ENCODE results near the gene SLC35F5.

The SLC35F5 gene

GRCh38 chr2:113723411-113723810, 33.0 kb downstream of the SLC35F5 start:
- Histone ChIP-seq H3K4me3 (ENCODE audit: insufficient read length, low read depth) (no peak overlapping the region), H3K9ac (ENCODE audit: insufficient read length, low read depth) (no peak overlapping the region), H3K36me3 (ENCODE audit: insufficient read depth, insufficient read length, low read length) (peaks cover 52% of the 10 kb centered on the region), H3K4me1 (ENCODE audit: insufficient read depth, insufficient read length) (no peaks in the 10 kb centered on the region), H3K27me3 (ENCODE audit: insufficient read depth, insufficient read length) (no peaks in the 10 kb centered on the region), H3K9me3 (ENCODE audit: insufficient read depth, low read length) (no peaks in the 10 kb centered on the region)
- no peak for DNase-seq (ENCODE audit: low read depth, low spot score)
- TF ChIP-seq ZNF274 (IDR thresholded peaks at IDR 0.05; ENCODE audit: low read depth, low read length) = no peak
- TF ChIP-seq SUZ12 (IDR thresholded peaks at IDR 0.05; ENCODE audit: extremely low read depth, insufficient read depth, insufficient read length) = no peak
- no peak for TF ChIP-seq YY1 (IDR thresholded peaks at IDR 0.05; ENCODE audit: insufficient read depth, insufficient read length)

GRCh38 chr2:113720167-113720566, 36.3 kb downstream of the SLC35F5 start:
- no peak overlapping the region for H3K9ac ChIP-seq (ENCODE audit: insufficient read length, low read depth)
- H3K9me3 ChIP-seq (ENCODE audit: insufficient read depth, low read length) = no peaks in the 10 kb centered on the region
- H3K4me1 ChIP-seq (ENCODE audit: insufficient read depth, insufficient read length) = no peaks in the 10 kb centered on the region
- DNase-seq (ENCODE audit: low read depth, low spot score) = no peak
- peaks cover 60% of the 10 kb centered on the region for H3K36me3 ChIP-seq (ENCODE audit: insufficient read depth, insufficient read length, low read length)
- no peaks in the 10 kb centered on the region for H3K27me3 ChIP-seq (ENCODE audit: insufficient read depth, insufficient read length)
- TF ChIP-seq YY1 (IDR thresholded peaks at IDR 0.05; ENCODE audit: insufficient read depth, insufficient read length) = no peak
- no peak for TF ChIP-seq SUZ12 (IDR thresholded peaks at IDR 0.05; ENCODE audit: extremely low read depth, insufficient read depth, insufficient read length)
- TF ChIP-seq ZNF274 (IDR thresholded peaks at IDR 0.05; ENCODE audit: low read depth, low read length) = no peak
- H3K4me3 ChIP-seq (ENCODE audit: insufficient read length, low read depth) = no peak overlapping the region

GRCh38 chr2:113716291-113716690, 40.2 kb downstream of the SLC35F5 start:
- H3K4me3 ChIP-seq (ENCODE audit: insufficient read length, low read depth) = no peak overlapping the region
- H3K4me1 ChIP-seq (ENCODE audit: insufficient read depth, insufficient read length) = no peaks in the 10 kb centered on the region
- DNase-seq (ENCODE audit: low read depth, low spot score) = no peak
- H3K27me3 ChIP-seq (ENCODE audit: insufficient read depth, insufficient read length) = no peaks in the 10 kb centered on the region
- no peaks in the 10 kb centered on the region for H3K9me3 ChIP-seq (ENCODE audit: insufficient read depth, low read length)
- H3K36me3 ChIP-seq (ENCODE audit: insufficient read depth, insufficient read length, low read length) = peaks cover 55% of the 10 kb centered on the region
- no peak overlapping the region for H3K9ac ChIP-seq (ENCODE audit: insufficient read length, low read depth)
- TF ChIP-seq SUZ12 (IDR thresholded peaks at IDR 0.05; ENCODE audit: extremely low read depth, insufficient read depth, insufficient read length) = no peak
- no peak for TF ChIP-seq ZNF274 (IDR thresholded peaks at IDR 0.05; ENCODE audit: low read depth, low read length)
- TF ChIP-seq YY1 (IDR thresholded peaks at IDR 0.05; ENCODE audit: insufficient read depth, insufficient read length) = no peak

GRCh38 chr2:113712941-113713340, 43.5 kb downstream of the SLC35F5 start:
- no peak for TF ChIP-seq YY1 (IDR thresholded peaks at IDR 0.05; ENCODE audit: insufficient read depth, insufficient read length)
- no peak for TF ChIP-seq SUZ12 (IDR thresholded peaks at IDR 0.05; ENCODE audit: extremely low read depth, insufficient read depth, insufficient read length)
- no peak for TF ChIP-seq ZNF274 (IDR thresholded peaks at IDR 0.05; ENCODE audit: low read depth, low read length)
- Histone ChIP-seq H3K4me3 (ENCODE audit: insufficient read length, low read depth) (no peak overlapping the region), H3K27me3 (ENCODE audit: insufficient read depth, insufficient read length) (no peaks in the 10 kb centered on the region), H3K36me3 (ENCODE audit: insufficient read depth, insufficient read length, low read length) (peaks cover 37% of the 10 kb centered on the region), H3K4me1 (ENCODE audit: insufficient read depth, insufficient read length) (no peaks in the 10 kb centered on the region), H3K9ac (ENCODE audit: insufficient read length, low read depth) (no peak overlapping the region), H3K9me3 (ENCODE audit: insufficient read depth, low read length) (no peaks in the 10 kb centered on the region)
- no peak for DNase-seq (ENCODE audit: low read depth, low spot score)

- no peaks in the 10 kb centered on the region for H3K9me3 ChIP-seq (ENCODE audit: insufficient read depth, low read length)
- H3K4me1 ChIP-seq (ENCODE audit: insufficient read depth, insufficient read length) = no peaks in the 10 kb centered on the region
- H3K36me3 ChIP-seq (ENCODE audit: insufficient read depth, insufficient read length, low read length) = peaks cover 29% of the 10 kb centered on the region
- no peak for DNase-seq (ENCODE audit: low read depth, low spot score)
- no peak for TF ChIP-seq SUZ12 (IDR thresholded peaks at IDR 0.05; ENCODE audit: extremely low read depth, insufficient read depth, insufficient read length)
- no peak for TF ChIP-seq ZNF274 (IDR thresholded peaks at IDR 0.05; ENCODE audit: low read depth, low read length)
- no peak for TF ChIP-seq YY1 (IDR thresholded peaks at IDR 0.05; ENCODE audit: insufficient read depth, insufficient read length)
- no peaks in the 10 kb centered on the region for H3K27me3 ChIP-seq (ENCODE audit: insufficient read depth, insufficient read length)
- no peak overlapping the region for H3K9ac ChIP-seq (ENCODE audit: insufficient read length, low read depth)
- no peak overlapping the region for H3K4me3 ChIP-seq (ENCODE audit: insufficient read length, low read depth)
Measured at GRCh38 chr2:113711851-113712250, 44.6 kb downstream of the SLC35F5 start.

GRCh38 chr2:113709022-113709421, 47.4 kb downstream of the SLC35F5 start:
- Histone ChIP-seq H3K27me3 (ENCODE audit: insufficient read depth, insufficient read length) (no peaks in the 10 kb centered on the region), H3K4me1 (ENCODE audit: insufficient read depth, insufficient read length) (no peaks in the 10 kb centered on the region), H3K9me3 (ENCODE audit: insufficient read depth, low read length) (peaks cover 8% of the 10 kb centered on the region; the same call in 1 of the 2 replicates), H3K36me3 (ENCODE audit: insufficient read depth, insufficient read length, low read length) (peaks cover 12% of the 10 kb centered on the region), H3K4me3 (ENCODE audit: insufficient read length, low read depth) (no peak overlapping the region), H3K9ac (ENCODE audit: insufficient read length, low read depth) (no peak overlapping the region)
- DNase-seq (ENCODE audit: low read depth, low spot score) = no peak
- TF ChIP-seq SUZ12 (IDR thresholded peaks at IDR 0.05; ENCODE audit: extremely low read depth, insufficient read depth, insufficient read length) (no peak), ZNF274 (IDR thresholded peaks at IDR 0.05; ENCODE audit: low read depth, low read length) (no peak), YY1 (IDR thresholded peaks at IDR 0.05; ENCODE audit: insufficient read depth, insufficient read length) (no peak)

GRCh38 chr2:113707106-113707505, 49.3 kb downstream of the SLC35F5 start:
- peaks cover 8% of the 10 kb centered on the region; the same call in 1 of the 2 replicates for H3K9me3 ChIP-seq (ENCODE audit: insufficient read depth, low read length)
- DNase-seq (ENCODE audit: low read depth, low spot score) = no peak
- H3K27me3 ChIP-seq (ENCODE audit: insufficient read depth, insufficient read length) = no peaks in the 10 kb centered on the region
- TF ChIP-seq YY1 (IDR thresholded peaks at IDR 0.05; ENCODE audit: insufficient read depth, insufficient read length) = no peak
- no peak for TF ChIP-seq SUZ12 (IDR thresholded peaks at IDR 0.05; ENCODE audit: extremely low read depth, insufficient read depth, insufficient read length)
- TF ChIP-seq ZNF274 (IDR thresholded peaks at IDR 0.05; ENCODE audit: low read depth, low read length) = no peak
- H3K36me3 ChIP-seq (ENCODE audit: insufficient read depth, insufficient read length, low read length) = peaks cover 3% of the 10 kb centered on the region
- H3K4me3 ChIP-seq (ENCODE audit: insufficient read length, low read depth) = no peak overlapping the region
- no peak overlapping the region for H3K9ac ChIP-seq (ENCODE audit: insufficient read length, low read depth)
- no peaks in the 10 kb centered on the region for H3K4me1 ChIP-seq (ENCODE audit: insufficient read depth, insufficient read length)
